GM04504 (cell line): ENCODE data around the gene SIPA1.
"Not testable (repeated sequence)": the region's sequence is repeated elsewhere in the genome, so short reads cannot be mapped to it uniquely, and the experiment has no call there.

Source experiments
- DNase-seq: peaks from one replicate; pipeline ENCODE4 v3.0.0-alpha.2; 2012; ENCODE audit warnings: low read depth

The SIPA1 gene

GRCh38 chr11:65660038-65660437 is 22.1 kb downstream of the SIPA1 start:
- no peak for DNase-seq

- not testable (repeated sequence) for DNase-seq
Observed at GRCh38 chr11:65660908-65661307, 23.0 kb downstream of the SIPA1 start.

- no peak for DNase-seq
Observed at GRCh38 chr11:65661599-65662246, 23.8 kb downstream of the SIPA1 start.

- peak; percentile 1 for DNase-seq
Observed at GRCh38 chr11:65662247-65662798, 24.4 kb downstream of the SIPA1 start.

GRCh38 chr11:65662799-65663638 is 25.1 kb downstream of the SIPA1 start, which contains the start of gene RELA:
Gene RELA (minus strand): TSS chr11:65662916. CDS start chr11:65662832, 84 bp downstream.
- DNase-seq = peak; percentile 86

GRCh38 chr11:65663639-65664200 is 25.8 kb downstream of the SIPA1 start:
- DNase-seq = peak; percentile 48

GRCh38 chr11:65672180-65672860 is 34.4 kb downstream of the SIPA1 start:
- no peak for DNase-seq

- no peak for DNase-seq
Observed at GRCh38 chr11:65672982-65673381, 35.1 kb downstream of the SIPA1 start.

- no peak for DNase-seq
Observed at GRCh38 chr11:65680192-65680743, 42.4 kb downstream of the SIPA1 start.

GRCh38 chr11:65683480-65683879 is 45.6 kb downstream of the SIPA1 start:
- not testable (repeated sequence) for DNase-seq

- DNase-seq = no peak
Observed at GRCh38 chr11:65685981-65686380, 48.1 kb downstream of the SIPA1 start.

GRCh38 chr11:65691847-65692246 is 53.9 kb downstream of the SIPA1 start:
- not testable (repeated sequence) for DNase-seq

- DNase-seq = no peak
Observed at GRCh38 chr11:65692367-65692766, 54.5 kb downstream of the SIPA1 start.

- DNase-seq = no peak
Observed at GRCh38 chr11:65695459-65696241, 57.7 kb downstream of the SIPA1 start.

- no peak for DNase-seq
Observed at GRCh38 chr11:65696802-65697552, 59.1 kb downstream of the SIPA1 start.

- DNase-seq = no peak
Observed at GRCh38 chr11:65698205-65698604, 60.3 kb downstream of the SIPA1 start.

GRCh38 chr11:65699306-65699705 is 61.4 kb downstream of the SIPA1 start:
- no peak for DNase-seq

GRCh38 chr11:65700399-65700798 is 62.5 kb downstream of the SIPA1 start:
- no peak for DNase-seq
